Coronary artery (tissue), 2 donors: Measurements from ENCODE around the gene ZP2.
"Not testable (repeated sequence)": the region's sequence is repeated elsewhere in the genome, so short reads cannot be mapped to it uniquely, and the experiment has no call there.

Experiments
- DNase-seq: peaks from one replicate; pipeline ENCODE4 v3.0.0-alpha.2; 2017; ENCODE audit warnings: low spot score
- H3K27ac ChIP-seq, 2 donors: fragments of 200-600 bp; sonication (generic); one replicate each; pipeline ENCODE4 v1.5.1; 2016 to 2019
- H3K4me3 ChIP-seq: fragments of 200-600 bp; sonication (generic); 2 replicates; pipeline ENCODE4 v1.5.1; 2016; ENCODE audit warnings: mild to moderate bottlenecking, moderate library complexity
- TF ChIP-seq, protein P1 (sequence below): fragments of 200-600 bp; sonication (generic); IDR thresholded peaks from one replicate; pipeline ENCODE4 v1.5.1; 2019; ENCODE audit warnings: antibody characterized with exemption

ZP2 gene

DNA sequence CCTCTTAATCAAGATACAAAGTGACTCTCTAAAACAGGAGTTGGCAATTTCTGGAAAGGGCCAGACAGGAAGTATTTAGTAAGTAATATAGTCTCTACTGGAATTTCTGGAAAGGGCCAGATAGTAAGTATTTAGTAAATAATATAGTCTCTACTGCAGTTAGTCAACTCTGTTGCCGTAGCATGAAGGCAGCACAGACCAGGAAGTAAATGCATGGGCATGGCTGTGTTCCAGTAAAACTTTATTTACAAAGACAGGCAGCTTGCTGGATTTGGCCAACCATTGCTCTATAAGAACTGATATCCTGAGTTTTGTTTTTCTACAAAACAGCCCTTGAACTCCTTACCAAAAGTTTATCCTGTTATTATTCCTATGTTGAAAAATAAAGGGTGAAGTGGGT lies 36.0 kb downstream of the ZP2 start:
- no peak overlapping the region for H3K4me3 ChIP-seq
- no peak overlapping the region for H3K27ac ChIP-seq
- TF ChIP-seq, protein P1, sequence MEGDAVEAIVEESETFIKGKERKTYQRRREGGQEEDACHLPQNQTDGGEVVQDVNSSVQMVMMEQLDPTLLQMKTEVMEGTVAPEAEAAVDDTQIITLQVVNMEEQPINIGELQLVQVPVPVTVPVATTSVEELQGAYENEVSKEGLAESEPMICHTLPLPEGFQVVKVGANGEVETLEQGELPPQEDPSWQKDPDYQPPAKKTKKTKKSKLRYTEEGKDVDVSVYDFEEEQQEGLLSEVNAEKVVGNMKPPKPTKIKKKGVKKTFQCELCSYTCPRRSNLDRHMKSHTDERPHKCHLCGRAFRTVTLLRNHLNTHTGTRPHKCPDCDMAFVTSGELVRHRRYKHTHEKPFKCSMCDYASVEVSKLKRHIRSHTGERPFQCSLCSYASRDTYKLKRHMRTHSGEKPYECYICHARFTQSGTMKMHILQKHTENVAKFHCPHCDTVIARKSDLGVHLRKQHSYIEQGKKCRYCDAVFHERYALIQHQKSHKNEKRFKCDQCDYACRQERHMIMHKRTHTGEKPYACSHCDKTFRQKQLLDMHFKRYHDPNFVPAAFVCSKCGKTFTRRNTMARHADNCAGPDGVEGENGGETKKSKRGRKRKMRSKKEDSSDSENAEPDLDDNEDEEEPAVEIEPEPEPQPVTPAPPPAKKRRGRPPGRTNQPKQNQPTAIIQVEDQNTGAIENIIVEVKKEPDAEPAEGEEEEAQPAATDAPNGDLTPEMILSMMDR: no peak
- DNase-seq: no peak

DNA sequence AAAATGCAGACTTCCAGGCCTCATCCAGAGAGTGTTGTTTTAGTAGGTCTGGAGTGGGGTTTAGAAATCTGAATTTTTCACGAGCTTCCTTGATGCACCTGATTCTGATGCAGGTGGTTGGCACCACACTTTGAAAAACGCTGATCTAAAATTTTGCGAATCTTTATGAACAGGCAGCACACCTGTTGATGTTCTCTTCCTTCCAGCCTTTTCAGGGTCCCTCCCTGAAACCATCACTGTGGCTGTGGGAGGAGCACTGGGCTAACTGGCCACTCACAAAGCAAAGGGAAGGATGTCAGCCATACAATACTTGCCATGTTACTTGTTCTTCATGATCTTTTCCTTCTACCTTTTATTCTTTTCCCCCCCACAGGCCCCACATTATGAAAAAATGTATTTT lies 38.7 kb downstream of the ZP2 start:
- no peak overlapping the region for H3K27ac ChIP-seq
- no peak overlapping the region for H3K4me3 ChIP-seq
- TF ChIP-seq, protein P1: no peak
- no peak for DNase-seq

DNA sequence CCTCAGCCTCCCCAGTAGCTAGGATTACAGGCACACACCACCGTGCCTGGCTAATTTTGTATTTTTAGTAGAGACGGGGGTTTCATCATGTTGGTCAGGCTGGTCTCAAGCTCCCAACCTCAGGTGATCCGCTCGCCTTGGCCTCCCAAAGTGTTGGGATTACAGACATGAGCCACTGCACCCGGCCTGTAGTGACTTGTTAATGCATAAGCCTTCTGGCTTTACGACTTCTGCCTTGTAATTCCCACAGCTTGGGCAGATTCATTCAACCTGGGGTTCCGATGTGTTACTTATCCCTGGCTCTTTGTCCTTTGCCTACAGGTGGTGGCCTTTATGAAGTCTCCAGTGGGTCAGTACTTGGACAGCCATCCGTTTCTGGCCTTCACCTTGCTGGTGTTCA lies 41.3 kb downstream of the ZP2 start:
- not testable (repeated sequence) for DNase-seq, H3K4me3 ChIP-seq, H3K27ac ChIP-seq

GRCh38 chr16:21169249-21169981 lies 42.0 kb downstream of the ZP2 start:
- Histone ChIP-seq H3K4me3 (no peak overlapping the region), H3K27ac (no peak overlapping the region)
- no peak for DNase-seq
- TF ChIP-seq, protein P1: no peak

DNA sequence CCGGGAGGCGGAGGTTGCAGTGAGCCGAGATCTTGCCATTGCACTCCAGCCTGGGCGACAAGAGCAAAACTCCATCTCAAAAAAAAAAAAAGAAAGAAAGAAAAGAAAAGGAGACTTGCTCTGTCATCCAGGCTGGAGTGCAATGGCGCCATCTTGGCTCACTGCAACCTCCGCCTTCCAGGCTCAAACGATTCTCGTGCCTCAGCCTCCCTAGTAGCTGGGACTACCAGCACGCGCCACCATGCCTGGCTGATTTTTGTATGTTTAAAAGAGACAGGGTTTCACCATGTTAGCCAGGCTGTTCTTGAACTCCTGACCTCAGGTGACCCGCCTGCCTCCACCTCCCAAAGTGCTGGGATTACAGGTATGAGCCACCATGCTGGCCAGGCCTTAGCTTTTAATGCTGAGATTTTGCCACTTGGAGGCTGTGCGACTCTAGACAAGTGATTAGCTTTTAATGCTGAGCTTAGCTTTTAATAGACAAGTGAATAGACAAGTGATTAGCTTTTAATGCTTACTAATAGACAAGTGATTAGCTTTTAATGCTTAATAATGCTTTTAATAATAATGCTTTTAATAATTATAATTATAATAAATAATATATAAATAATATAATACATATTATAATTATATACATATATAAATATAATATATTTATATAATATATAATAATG lies 43.3 kb downstream of the ZP2 start:
- no peak overlapping the region for H3K27ac ChIP-seq
- no peak for DNase-seq
- H3K4me3 ChIP-seq: no peak overlapping the region
- TF ChIP-seq, protein P1: no peak

- TF ChIP-seq, protein P1: no peak
- Histone ChIP-seq H3K27ac (no peak overlapping the region), H3K4me3 (no peak overlapping the region)
Observed at GRCh38 chr16:21167360-21167759, 44.0 kb downstream of the ZP2 start.

DNA sequence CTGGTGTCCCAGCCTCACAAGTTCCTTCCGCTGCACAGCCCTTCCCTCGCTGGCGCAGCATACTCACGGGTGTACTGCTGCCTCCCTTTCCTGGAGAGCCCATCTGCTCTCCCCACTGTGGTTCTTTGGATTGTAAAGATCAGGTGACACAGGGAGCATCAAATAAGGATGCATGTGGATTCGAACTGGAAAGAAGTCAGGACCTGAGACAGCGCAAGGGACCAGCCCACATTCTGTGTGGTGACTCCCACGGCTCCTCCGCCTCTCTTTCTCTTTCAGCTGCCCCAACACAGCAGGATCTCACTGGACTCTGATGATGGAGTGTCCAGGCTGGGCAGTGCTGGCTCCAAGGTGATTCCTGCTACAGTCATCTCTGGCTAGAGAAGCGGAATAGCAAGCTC lies 44.8 kb downstream of the ZP2 start:
- H3K27ac ChIP-seq: no peak overlapping the region
- DNase-seq: no peak

More at GRCh38 chr16:21167360-21167759, 44.0 kb downstream of the ZP2 start:
- no peak for DNase-seq

More for the DNA sequence above, 44.8 kb downstream of the ZP2 start:
- H3K4me3 ChIP-seq: no peak overlapping the region
- TF ChIP-seq, protein P1: no peak
